Measurements from ENCODE around the gene ERC1. TPM values are rescaled to one million over a fixed set of nuclear protein-coding genes. Genes with fewer than 3 reads are reported as not detected.

Gene ERC1
- total and polyA plus RNA-seq, 2 donors from 2014 or later = 5.1 to 68.3 TPM

DNA sequence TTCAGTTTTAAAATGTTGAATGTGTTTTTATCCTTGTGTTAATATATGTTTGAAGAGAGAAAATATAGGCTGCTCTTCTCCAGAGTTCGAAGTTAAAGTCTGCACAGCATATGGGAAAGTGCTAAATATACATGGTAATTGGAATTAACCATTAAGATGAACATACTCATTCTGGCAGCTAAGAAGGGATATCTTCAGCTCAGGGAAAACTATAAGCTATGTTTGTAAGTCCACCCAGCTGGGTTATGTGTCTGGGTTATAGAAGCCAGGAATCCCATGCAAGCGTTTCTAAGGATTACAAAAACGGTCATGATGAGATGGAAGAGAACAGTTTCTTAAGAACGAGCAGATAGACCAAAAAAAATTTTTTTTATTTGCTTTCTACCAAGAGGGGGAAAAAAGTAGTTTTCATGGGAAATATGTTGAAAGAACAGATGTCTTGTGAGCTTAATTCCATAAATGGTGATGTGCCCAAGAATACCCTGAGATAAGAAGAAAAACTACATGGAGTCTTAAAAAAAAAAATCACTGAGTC lies 404.5 kb downstream of the ERC1 start:
- DNase-seq = no peak
- H3K27ac ChIP-seq (ENCODE audit: low read depth in 2 of 2, low read length in 2 of 2) = no peak overlapping the region

GRCh38 chr12:1398673-1399072 lies 407.6 kb downstream of the ERC1 start:
- intact Hi-C loops (cut with DNase I) = no loop called here
- TF ChIP-seq, protein P1, sequence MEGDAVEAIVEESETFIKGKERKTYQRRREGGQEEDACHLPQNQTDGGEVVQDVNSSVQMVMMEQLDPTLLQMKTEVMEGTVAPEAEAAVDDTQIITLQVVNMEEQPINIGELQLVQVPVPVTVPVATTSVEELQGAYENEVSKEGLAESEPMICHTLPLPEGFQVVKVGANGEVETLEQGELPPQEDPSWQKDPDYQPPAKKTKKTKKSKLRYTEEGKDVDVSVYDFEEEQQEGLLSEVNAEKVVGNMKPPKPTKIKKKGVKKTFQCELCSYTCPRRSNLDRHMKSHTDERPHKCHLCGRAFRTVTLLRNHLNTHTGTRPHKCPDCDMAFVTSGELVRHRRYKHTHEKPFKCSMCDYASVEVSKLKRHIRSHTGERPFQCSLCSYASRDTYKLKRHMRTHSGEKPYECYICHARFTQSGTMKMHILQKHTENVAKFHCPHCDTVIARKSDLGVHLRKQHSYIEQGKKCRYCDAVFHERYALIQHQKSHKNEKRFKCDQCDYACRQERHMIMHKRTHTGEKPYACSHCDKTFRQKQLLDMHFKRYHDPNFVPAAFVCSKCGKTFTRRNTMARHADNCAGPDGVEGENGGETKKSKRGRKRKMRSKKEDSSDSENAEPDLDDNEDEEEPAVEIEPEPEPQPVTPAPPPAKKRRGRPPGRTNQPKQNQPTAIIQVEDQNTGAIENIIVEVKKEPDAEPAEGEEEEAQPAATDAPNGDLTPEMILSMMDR (IDR thresholded peaks at IDR 0.05; ENCODE audit: borderline replicate concordance, extremely low read depth, insufficient read depth) = no peak
- no peak overlapping the region for H3K27ac ChIP-seq (ENCODE audit: low read depth in 2 of 2, low read length in 2 of 2)
- no peaks in the 10 kb centered on the region for H3K36me3 ChIP-seq (ENCODE audit: control insufficient read depth in 2 of 3, insufficient read depth in 3 of 3, low read length in 3 of 3)
- FAIRE-seq (no peak), DNase-seq (no peak)
- H3K4me1 ChIP-seq (ENCODE audit: control insufficient read depth in 2 of 3, insufficient read depth in 2 of 3, low read depth in 1 of 3, low read length in 3 of 3) = no peaks in the 10 kb centered on the region
- H3K9me3 ChIP-seq (ENCODE audit: control insufficient read depth in 2 of 3, insufficient read depth in 1 of 3, low read length in 3 of 3) = no peaks in the 10 kb centered on the region
- H3K9ac ChIP-seq (ENCODE audit: low read length in 3 of 3) = no peak overlapping the region
- H3K27me3 ChIP-seq (ENCODE audit: control insufficient read depth, insufficient read depth, low read length) = no peaks in the 10 kb centered on the region
- no peak overlapping the region for H3K4me3 ChIP-seq (ENCODE audit: low read length in 3 of 3)

More for the DNA sequence above, 404.5 kb downstream of the ERC1 start:
- TF ChIP-seq, protein P1 (IDR thresholded peaks at IDR 0.05; ENCODE audit: borderline replicate concordance, extremely low read depth, insufficient read depth) = no peak
- intact Hi-C loops (cut with DNase I) = no loop called here
- peaks cover 0 to 4% (median 2%) of the 10 kb centered on the region in 3 donors for H3K36me3 ChIP-seq (ENCODE audit: control insufficient read depth in 2 of 3, insufficient read depth in 3 of 3, low read length in 3 of 3)
- no peaks in the 10 kb centered on the region for H3K27me3 ChIP-seq (ENCODE audit: control insufficient read depth, insufficient read depth, low read length)
- no peak for FAIRE-seq
- H3K9ac ChIP-seq (ENCODE audit: low read length in 3 of 3) = no peak overlapping the region
- no peaks in the 10 kb centered on the region for H3K4me1 ChIP-seq (ENCODE audit: control insufficient read depth in 2 of 3, insufficient read depth in 2 of 3, low read depth in 1 of 3, low read length in 3 of 3)
- no peak overlapping the region for H3K4me3 ChIP-seq (ENCODE audit: low read length in 3 of 3)
- H3K9me3 ChIP-seq (ENCODE audit: control insufficient read depth in 2 of 3, insufficient read depth in 1 of 3, low read length in 3 of 3) = peaks cover 0 to 14% (median 0%) of the 10 kb centered on the region in 3 donors

DNA sequence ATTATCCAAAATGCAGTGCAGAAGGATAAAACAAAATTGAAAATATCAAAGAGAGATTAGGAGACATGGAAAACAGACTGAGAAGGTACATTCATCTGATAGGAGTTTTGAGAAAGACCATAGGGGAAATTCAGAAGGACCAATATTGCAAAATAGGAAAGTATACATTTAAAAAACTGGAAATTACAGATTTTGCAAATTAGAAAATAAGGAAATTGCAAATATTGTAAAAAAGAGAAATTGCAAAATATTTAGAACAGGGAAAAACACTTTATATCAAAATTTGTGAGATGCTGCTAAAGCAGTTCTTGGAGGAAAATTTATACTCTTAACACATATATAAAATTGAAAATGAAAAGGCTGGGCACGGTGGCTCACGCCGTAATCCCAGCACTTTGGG lies 410.9 kb downstream of the ERC1 start:
- Histone ChIP-seq H3K9ac (ENCODE audit: low read length in 3 of 3) (no peak overlapping the region), H3K27me3 (ENCODE audit: control insufficient read depth, insufficient read depth, low read length) (no peaks in the 10 kb centered on the region), H3K9me3 (ENCODE audit: control insufficient read depth in 2 of 3, insufficient read depth in 1 of 3, low read length in 3 of 3) (no peaks in the 10 kb centered on the region), H3K36me3 (ENCODE audit: control insufficient read depth in 2 of 3, insufficient read depth in 3 of 3, low read length in 3 of 3) (no peaks in the 10 kb centered on the region), H3K4me3 (ENCODE audit: low read length in 3 of 3) (no peak overlapping the region), H3K27ac (ENCODE audit: low read depth in 2 of 2, low read length in 2 of 2) (no peak overlapping the region), H3K4me1 (ENCODE audit: control insufficient read depth in 2 of 3, insufficient read depth in 2 of 3, low read depth in 1 of 3, low read length in 3 of 3) (no peaks in the 10 kb centered on the region)
- no peak for FAIRE-seq
- intact Hi-C loops (cut with DNase I) = no loop called here
- no peak for DNase-seq
- TF ChIP-seq, protein P1 (IDR thresholded peaks at IDR 0.05; ENCODE audit: borderline replicate concordance, extremely low read depth, insufficient read depth) = no peak

DNA sequence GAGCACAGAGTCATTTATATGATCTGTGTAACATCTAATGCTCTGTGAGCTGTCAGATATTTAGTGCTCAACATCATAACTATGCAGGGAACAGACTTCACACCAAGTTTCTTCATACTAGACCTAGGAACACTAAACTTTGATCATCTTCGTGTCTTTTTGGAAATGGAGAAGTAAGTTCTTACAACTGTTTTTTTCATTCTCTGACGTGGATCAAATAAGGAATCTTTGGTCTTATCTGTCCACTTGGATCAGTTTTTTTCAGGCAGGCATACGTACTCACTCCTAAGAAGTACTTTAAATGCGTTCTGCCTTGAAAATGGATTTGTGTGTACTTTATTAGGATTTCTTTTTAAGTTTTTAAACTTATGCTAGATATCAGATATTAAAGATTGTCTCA lies 412.4 kb downstream of the ERC1 start:
- DNase-seq (no peak), FAIRE-seq (no peak)
- Histone ChIP-seq H3K27ac (ENCODE audit: low read depth in 2 of 2, low read length in 2 of 2) (no peak overlapping the region), H3K9me3 (ENCODE audit: control insufficient read depth in 2 of 3, insufficient read depth in 1 of 3, low read length in 3 of 3) (no peaks in the 10 kb centered on the region), H3K4me1 (ENCODE audit: control insufficient read depth in 2 of 3, insufficient read depth in 2 of 3, low read depth in 1 of 3, low read length in 3 of 3) (no peaks in the 10 kb centered on the region), H3K9ac (ENCODE audit: low read length in 3 of 3) (no peak overlapping the region), H3K36me3 (ENCODE audit: control insufficient read depth in 2 of 3, insufficient read depth in 3 of 3, low read length in 3 of 3) (no peaks in the 10 kb centered on the region), H3K27me3 (ENCODE audit: control insufficient read depth, insufficient read depth, low read length) (no peaks in the 10 kb centered on the region), H3K4me3 (ENCODE audit: low read length in 3 of 3) (no peak overlapping the region)
- intact Hi-C loops (cut with DNase I) = no loop called here
- TF ChIP-seq, protein P1 (IDR thresholded peaks at IDR 0.05; ENCODE audit: borderline replicate concordance, extremely low read depth, insufficient read depth) = no peak

Data from kidney (tissue), 14 donors.